HG02798 (cell line): ENCODE measurements around the gene PPP1R15A.
A peak's percentile ranks its signal among the peaks of the same experiment; 100 is the strongest.
"Not testable (repeated sequence)": the region's sequence is repeated elsewhere in the genome, so short reads cannot be mapped to it uniquely, and the experiment has no call there.

Source experiments
- ATAC-seq: cut with Tn5 transposase; IDR thresholded peaks from one replicate; pipeline ENCODE4 v1.9.1; 2021; ENCODE audit warnings: mild to moderate bottlenecking; ENCODE audit not compliant: unreplicated experiment, poor library complexity

Gene PPP1R15A

GRCh38 chr19:48879025-48879637, 6.9 kb downstream of the PPP1R15A start:
- ATAC-seq = no peak

- not testable (repeated sequence) for ATAC-seq
Measured at GRCh38 chr19:48879696-48880095, 7.5 kb downstream of the PPP1R15A start.

GRCh38 chr19:48881741-48882657, 9.8 kb downstream of the PPP1R15A start:
- ATAC-seq = no peak

GRCh38 chr19:48883726-48884125, 11.5 kb downstream of the PPP1R15A start:
- ATAC-seq = no peak

- ATAC-seq = no peak
Measured at GRCh38 chr19:48887861-48888612, 15.8 kb downstream of the PPP1R15A start.

- ATAC-seq = not testable (repeated sequence)
Measured at GRCh38 chr19:48889496-48889895, 17.3 kb downstream of the PPP1R15A start.

GRCh38 chr19:48890551-48890950, 18.3 kb downstream of the PPP1R15A start:
- no peak for ATAC-seq

- ATAC-seq = no peak
Measured at GRCh38 chr19:48895226-48895625, 23.0 kb downstream of the PPP1R15A start.

- no peak for ATAC-seq
Measured at GRCh38 chr19:48896191-48896720, 24.0 kb downstream of the PPP1R15A start.

GRCh38 chr19:48897181-48897580, 25.0 kb downstream of the PPP1R15A start:
- ATAC-seq = no peak

- not testable (repeated sequence) for ATAC-seq
Measured at GRCh38 chr19:48899386-48899749, 27.1 kb downstream of the PPP1R15A start.

- peak; percentile 96 for ATAC-seq
Measured at GRCh38 chr19:48899781-48900476, 27.7 kb downstream of the PPP1R15A start, which contains the start of gene NUCB1. Gene NUCB1 (plus strand): TSS chr19:48900312. CDS start chr19:48900797, 485 bp downstream.

- ATAC-seq = no peak
Measured at GRCh38 chr19:48900477-48901406, 28.5 kb downstream of the PPP1R15A start.

GRCh38 chr19:48902291-48902690, 30.1 kb downstream of the PPP1R15A start:
- ATAC-seq = not testable (repeated sequence)

GRCh38 chr19:48903788-48904187, 31.6 kb downstream of the PPP1R15A start:
- not testable (repeated sequence) for ATAC-seq

GRCh38 chr19:48905664-48906063, 33.4 kb downstream of the PPP1R15A start:
- ATAC-seq = no peak

GRCh38 chr19:48906324-48906723, 34.1 kb downstream of the PPP1R15A start:
- no peak for ATAC-seq

- no peak for ATAC-seq
Measured at GRCh38 chr19:48907671-48908070, 35.5 kb downstream of the PPP1R15A start.
